HG03469 (cell line): ENCODE data around the gene YIPF7.

Experiments used
- ATAC-seq: cut with Tn5 transposase; IDR thresholded peaks from one replicate; pipeline ENCODE4 v1.9.1; 2021; ENCODE audit warnings: mild to moderate bottlenecking, moderate library complexity, moderate number of reproducible peaks; ENCODE audit not compliant: unreplicated experiment

YIPF7 gene

DNA sequence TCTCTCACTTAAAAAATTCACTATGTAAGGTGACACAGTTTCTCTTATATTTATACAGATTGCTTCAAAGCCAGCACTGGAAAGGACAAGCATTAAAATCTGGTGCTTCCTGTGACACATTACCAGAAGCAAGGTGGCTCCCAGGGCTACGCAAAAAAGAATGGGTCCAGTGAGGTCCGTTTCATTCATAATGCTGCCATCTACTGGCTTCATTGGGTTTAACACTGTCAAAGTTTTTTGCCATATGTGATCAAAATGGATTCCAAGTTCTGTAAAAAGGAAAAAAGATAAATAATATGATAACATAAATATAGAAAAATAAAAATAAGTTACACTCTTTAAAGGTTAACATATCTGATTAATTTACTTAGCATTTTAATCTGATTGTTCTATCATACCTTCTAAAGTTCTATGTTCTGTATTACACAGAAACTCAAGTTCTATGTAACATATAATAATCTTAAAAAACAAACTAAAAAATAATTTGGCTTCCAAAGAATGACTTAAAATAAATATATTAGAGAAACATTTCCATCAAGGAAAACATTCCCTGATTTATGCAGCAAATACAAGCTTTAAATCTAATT is 22.1 kb downstream of the YIPF7 start:
- peak; percentile 90 for ATAC-seq

- no peak for ATAC-seq
These were observed 27.7 kb downstream of the YIPF7 start for GRCh38 chr4:44623676-44624075.

DNA sequence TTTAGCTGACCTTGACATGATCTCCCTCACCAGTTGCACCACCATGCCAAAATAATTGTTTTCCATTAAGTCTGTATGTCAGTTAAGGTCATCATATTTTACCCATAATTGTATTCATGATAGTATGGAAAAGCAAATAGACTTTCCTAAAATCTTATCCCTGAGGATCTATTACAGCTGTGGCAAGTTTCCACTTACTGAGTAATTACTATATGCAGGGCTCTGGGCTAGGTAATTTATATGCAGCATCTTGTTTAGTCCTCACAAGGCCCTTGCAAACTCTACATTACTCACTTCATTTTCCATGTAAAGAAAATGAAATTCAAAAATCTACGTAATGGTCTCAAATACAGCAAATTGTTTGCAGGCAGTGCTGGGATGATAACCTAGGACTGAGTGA is 34.8 kb downstream of the YIPF7 start:
- ATAC-seq, result no peak

DNA sequence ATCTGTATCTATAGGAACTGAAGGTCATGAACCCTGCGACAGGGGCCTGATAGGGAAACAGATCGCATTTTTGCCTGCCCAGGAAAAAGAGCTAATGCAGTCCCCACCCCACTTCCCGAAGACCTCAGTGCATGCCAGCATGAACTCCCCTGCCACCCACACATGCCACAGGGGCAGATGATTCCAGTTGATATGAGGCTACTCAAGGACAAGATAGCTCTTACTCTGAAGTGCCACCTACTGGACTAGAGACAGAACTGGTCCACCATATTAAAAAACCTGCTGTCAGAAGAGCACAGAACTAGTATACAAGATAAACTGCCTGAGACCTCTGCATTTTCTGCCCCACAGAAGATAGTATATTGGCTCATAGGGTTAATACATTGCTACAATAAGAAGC is 68.0 kb downstream of the YIPF7 start:
- no peak for ATAC-seq

GRCh38 chr4:44580231-44580630 is 71.2 kb downstream of the YIPF7 start:
- no peak for ATAC-seq

DNA sequence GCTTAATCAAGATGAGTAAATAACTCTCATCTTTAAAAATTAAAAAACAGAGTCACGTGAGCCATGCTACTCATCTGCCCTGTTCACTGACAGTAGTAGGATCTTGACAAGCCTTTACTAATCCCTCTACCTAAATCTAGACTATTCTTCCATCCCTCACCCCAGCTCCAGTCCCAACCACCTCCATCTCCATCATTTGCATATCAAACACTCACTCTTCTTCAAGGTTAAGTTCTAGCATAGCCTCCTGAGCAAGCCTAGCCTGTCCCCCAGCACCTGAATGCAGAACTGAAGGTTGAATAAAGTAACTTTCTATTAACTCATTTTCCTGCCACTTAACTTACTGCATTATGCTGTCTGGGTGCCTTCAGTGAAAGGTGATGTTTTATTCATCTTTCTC is 72.5 kb downstream of the YIPF7 start:
- no peak for ATAC-seq
